Esophagus squamous epithelium (tissue), 5 donors: ENCODE data around the gene PRKCE. TPM values are rescaled to one million over a fixed set of nuclear protein-coding genes. Genes with fewer than 3 reads are reported as not detected.

Source experiments
- DNase-seq: peaks from one replicate; lab custom pipeline; 2025; lab: John Stamatoyannopoulos, UW
- H3K27ac ChIP-seq, 4 donors: fragments of 200-600 bp; sonication (generic); one replicate each; pipeline ENCODE4 v1.5.1; 2016 to 2019; ENCODE audit warnings: mild to moderate bottlenecking in 1 of 4
- H3K27me3 ChIP-seq, 4 donors: fragments of 200-600 bp; sonication (generic); 1 replicate in 3 of 4; 2 replicates in 1 of 4; pipeline versions ENCODE4 v1.5.1 to v1.6.0; 2017 to 2021; ENCODE audit warnings: antibody characterized with exemption in 1 of 4
- H3K36me3 ChIP-seq, 3 donors: fragments of 200-600 bp; sonication (generic); one replicate each; pipeline ENCODE4 v1.5.1; 2016 to 2019
- H3K4me1 ChIP-seq, 3 donors: fragments of 200-600 bp; sonication (generic); one replicate each; pipeline ENCODE4 v1.5.1; 2017 to 2019
- H3K4me3 ChIP-seq, 4 donors: fragments of 200-600 bp; sonication (generic); 1 replicate in 3 of 4; 2 replicates in 1 of 4; pipeline ENCODE4 v1.5.1; 2016 to 2019; ENCODE audit warnings: mild to moderate bottlenecking in 2 of 4, moderate library complexity in 1 of 4
- H3K9me3 ChIP-seq, 3 donors: fragments of 200-600 bp; sonication (generic); one replicate each; pipeline ENCODE4 v1.5.1; 2016 to 2019
- CTCF ChIP-seq, 6 experiments: fragments of 450-650 bp in 4 of 6; fragments of 200-600 bp in 2 of 6; sonication (generic) in 2 of 6; IDR thresholded peaks; one replicate each; pipeline ENCODE4 v1.5.1; 2016 to 2019; ENCODE audit warnings: antibody characterized with exemption in 6 of 6, mild to moderate bottlenecking in 4 of 6, moderate library complexity in 4 of 6
- POLR2A ChIP-seq, 4 donors: fragments of 450-650 bp; IDR thresholded peaks; one replicate each; pipeline ENCODE4 v1.6.1; 2017; ENCODE audit warnings: antibody characterized with exemption in 4 of 4, mild to moderate bottlenecking in 4 of 4, moderate library complexity in 3 of 4
- WGBS, 2 donors: methylation state at CpG; one replicate each; pipeline ENCODE4 v1.1.5; 2018; 5-methylcytosine and 5-hydroxymethylcytosine counted together
- intact Hi-C: fragments of 100-400 bp; cut with DNase I; formaldehyde crosslinking; loops from one replicate; pipeline ENCODE4 v1.15.0; 2022
- total RNA-seq, 4 donors: library from RNA; depleted of rRNA; stranded (reverse); fragments of >200 nt; gene quantifications; one replicate each; pipeline ENCODE4 v1.1.0, GENCODE V29; 2016
- donor health status: DM: yes; HTN: yes; CAD: no.

PRKCE gene
- total RNA-seq, 4 donors from 2014 or later: 6.5 to 13.7 (median 9.9) TPM

DNA sequence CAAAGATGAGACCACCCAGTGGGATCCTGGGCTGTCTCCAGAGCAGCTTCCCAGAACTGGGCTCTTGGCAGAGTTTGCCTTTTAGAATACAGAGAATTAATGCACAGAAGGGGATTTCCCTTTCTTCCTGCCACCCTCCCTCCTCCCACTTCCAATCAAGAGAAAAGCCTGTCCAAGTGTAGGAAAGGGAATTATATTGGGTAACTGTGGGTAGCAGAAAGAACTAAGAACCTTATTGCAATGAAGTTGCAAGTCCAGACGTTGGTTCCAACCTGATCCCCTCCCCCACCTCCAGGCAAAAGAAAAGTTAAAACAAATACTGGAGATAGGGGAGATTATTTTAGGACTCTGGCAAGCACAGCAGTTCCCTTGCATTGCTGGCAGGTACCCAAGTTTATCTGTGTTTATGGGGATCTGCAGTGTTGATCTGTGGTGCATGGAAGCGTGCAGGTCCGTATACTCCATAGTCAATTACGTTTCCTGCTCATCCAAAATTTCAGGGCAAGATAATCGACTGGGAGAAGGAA lies 114.3 kb downstream of the PRKCE start:
- Histone ChIP-seq H3K4me3 (no peak overlapping the region), H3K27me3 (no peaks in the 10 kb centered on the region), H3K9me3 (no peaks in the 10 kb centered on the region), H3K27ac (peak overlapping the region in 2 of 4 donors; percentile 1 to 30), H3K36me3 (no peaks in the 10 kb centered on the region), H3K4me1 (peaks cover 0 to 27% (median 9%) of the 10 kb centered on the region in 3 donors)
- intact Hi-C loops: no loop called here
- 57 to 58% methylated on average over 5 of the region's 5 CpGs for WGBS, 2 donors
- DNase-seq: no peak
- TF ChIP-seq POLR2A (IDR thresholded peaks at IDR 0.05): no peak
- TF ChIP-seq CTCF (IDR thresholded peaks at IDR 0.05): no peak

DNA sequence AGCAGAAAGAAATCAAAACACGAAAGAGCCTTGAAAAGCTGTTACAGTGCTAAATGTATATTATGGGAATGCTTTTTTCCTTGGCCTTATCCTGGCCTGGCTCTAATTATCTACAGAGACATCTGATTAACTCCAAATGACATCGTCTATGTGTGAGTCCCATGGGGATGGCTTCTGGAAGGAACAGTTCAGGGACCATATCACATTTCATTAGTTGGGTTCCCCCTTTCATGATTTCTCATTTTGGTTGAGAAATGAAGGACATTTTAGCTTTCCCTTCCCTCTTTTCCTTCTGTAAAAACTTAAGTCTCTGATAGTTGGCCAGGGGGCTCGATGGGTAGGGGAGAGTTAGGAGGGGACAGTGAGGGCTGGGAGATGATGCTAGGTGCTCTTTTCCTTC lies 116.7 kb downstream of the PRKCE start:
- H3K4me1 ChIP-seq: peaks cover 0 to 40% (median 9%) of the 10 kb centered on the region in 3 donors
- intact Hi-C loops: no loop called here

DNA sequence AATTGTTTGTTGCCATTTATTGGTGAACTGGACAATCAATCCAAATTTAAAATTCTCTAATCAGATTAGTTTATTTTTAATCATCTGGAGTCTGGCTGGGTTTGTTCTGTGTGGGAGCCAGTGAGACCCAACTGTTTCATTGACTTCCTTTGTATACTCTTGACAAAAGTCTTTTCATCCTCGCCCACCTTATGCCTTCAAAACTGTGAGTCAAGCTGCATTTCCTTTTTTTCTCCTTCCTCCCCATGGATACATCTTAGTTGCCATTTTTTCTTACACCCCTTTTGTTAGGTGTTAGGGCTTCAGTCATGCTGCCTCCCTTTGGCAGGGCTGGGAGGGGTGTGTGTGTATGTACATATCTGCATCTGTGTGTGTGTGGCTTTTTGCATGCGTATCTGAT lies 117.6 kb downstream of the PRKCE start:
- Histone ChIP-seq H3K9me3 (no peaks in the 10 kb centered on the region), H3K36me3 (no peaks in the 10 kb centered on the region), H3K4me1 (peaks cover 0 to 40% (median 9%) of the 10 kb centered on the region in 3 donors), H3K27ac (no peak overlapping the region), H3K4me3 (no peak overlapping the region), H3K27me3 (no peaks in the 10 kb centered on the region)
- intact Hi-C loops: no loop called here
- 87 to 88% methylated on average over 2 of the region's 2 CpGs for WGBS, 2 donors
- no peak for TF ChIP-seq CTCF (IDR thresholded peaks at IDR 0.05)
- no peak for TF ChIP-seq POLR2A (IDR thresholded peaks at IDR 0.05)
- DNase-seq: no peak

More for the DNA sequence above, 116.7 kb downstream of the PRKCE start:
- TF ChIP-seq CTCF (IDR thresholded peaks at IDR 0.05) (no peak), POLR2A (IDR thresholded peaks at IDR 0.05) (no peak)
- Histone ChIP-seq H3K27me3 (no peaks in the 10 kb centered on the region), H3K4me3 (no peak overlapping the region), H3K27ac (no peak overlapping the region), H3K9me3 (no peaks in the 10 kb centered on the region), H3K36me3 (no peaks in the 10 kb centered on the region)
- 81 to 89% methylated on average over 3 of the region's 3 CpGs for WGBS, 2 donors
- no peak for DNase-seq

GRCh38 chr2:45769854-45770576 lies 118.5 kb downstream of the PRKCE start:
- Histone ChIP-seq H3K36me3 (no peaks in the 10 kb centered on the region), H3K27ac (peak overlapping the region in 3 of 4 donors; percentile 3 to 83 (median 72)), H3K9me3 (no peaks in the 10 kb centered on the region), H3K27me3 (no peaks in the 10 kb centered on the region), H3K4me3 (no peak overlapping the region), H3K4me1 (peaks cover 0 to 41% (median 9%) of the 10 kb centered on the region in 3 donors)
- intact Hi-C loops: no loop called here
- 85 to 94% methylated on average over 6 to 14 of the region's 15 CpGs for WGBS, 2 donors
- TF ChIP-seq CTCF (IDR thresholded peaks at IDR 0.05) (no peak), POLR2A (IDR thresholded peaks at IDR 0.05) (no peak)
- no peak for DNase-seq

DNA sequence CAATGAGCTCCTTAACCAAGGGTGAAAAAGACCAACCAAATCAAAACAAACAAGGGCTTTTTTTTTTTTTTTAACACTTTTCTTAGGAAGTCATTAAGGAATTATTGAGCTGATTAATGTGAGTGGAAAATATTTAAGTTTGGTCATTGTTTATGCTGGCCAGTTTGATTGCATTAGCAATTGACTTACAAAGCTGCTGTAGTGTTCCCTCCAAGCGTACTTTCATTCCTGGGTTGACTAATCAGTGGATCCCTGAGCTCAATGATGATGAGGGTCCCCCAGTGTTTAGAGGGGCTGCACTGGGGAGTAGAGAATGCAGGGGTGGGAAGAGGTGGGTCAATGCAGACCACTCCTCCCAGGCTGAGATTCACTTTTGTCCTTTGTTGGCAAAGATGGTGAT lies 119.3 kb downstream of the PRKCE start:
- Histone ChIP-seq H3K4me1 (peaks cover 0 to 34% (median 3%) of the 10 kb centered on the region in 3 donors), H3K27ac (peak overlapping the region; percentile 36 to 83 (median 76)), H3K36me3 (no peaks in the 10 kb centered on the region), H3K4me3 (peak overlapping the region in 3 of 4 donors; percentile 11 to 52 (median 28)), H3K9me3 (no peaks in the 10 kb centered on the region), H3K27me3 (no peaks in the 10 kb centered on the region)
- DNase-seq: no peak
- TF ChIP-seq CTCF (IDR thresholded peaks at IDR 0.05) (no peak), POLR2A (IDR thresholded peaks at IDR 0.05) (no peak)
- 59 to 63% methylated on average over 1 of the region's 1 CpG for WGBS, 2 donors
- intact Hi-C loops: no loop called here
